ENCODE data around the gene WDPCP. TPM values are rescaled to one million over a fixed set of nuclear protein-coding genes. Genes with fewer than 3 reads are reported as not detected.
A peak's percentile ranks its signal among the peaks of the same experiment; 100 is the strongest.

Gene WDPCP
- total RNA-seq, 1 donor from 2014 or later = 16.0 TPM

DNA sequence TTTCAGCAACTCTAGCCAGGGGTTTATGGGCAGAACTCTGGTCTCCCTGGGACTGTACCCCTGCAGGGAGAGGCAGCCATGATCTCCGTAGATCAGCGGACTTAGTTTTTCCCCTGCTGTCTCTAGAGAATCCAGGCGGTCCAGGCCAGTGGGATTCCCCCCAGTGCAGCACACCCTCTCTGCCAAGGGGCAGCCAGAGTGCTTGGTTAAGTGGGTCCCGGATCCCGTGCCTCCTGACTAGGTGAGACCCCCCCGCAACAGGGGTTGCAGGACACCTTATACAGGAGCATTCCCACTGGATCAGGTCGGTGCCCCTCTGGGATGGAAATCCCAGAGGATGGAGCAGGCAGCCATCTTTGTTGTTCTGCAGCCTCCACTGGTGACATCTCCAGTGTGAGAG is 33.0 kb downstream of the WDPCP start:
- intact Hi-C loops (cut with micrococcal nuclease) = no loop called here
- ATAC-seq (no peak), DNase-seq (no peak)

GRCh38 chr2:63553049-63553448 is 35.2 kb downstream of the WDPCP start:
- no peak for DNase-seq
- ATAC-seq = no peak
- intact Hi-C loops (cut with micrococcal nuclease) = no loop called here

GRCh38 chr2:63545023-63545422 is 43.3 kb downstream of the WDPCP start:
- DNase-seq (peak; percentile 26), ATAC-seq (peak; percentile 99)
- intact Hi-C loops (cut with micrococcal nuclease) = no loop called here

GRCh38 chr2:63544017-63544627 is 44.2 kb downstream of the WDPCP start:
- no peak for DNase-seq
- intact Hi-C loops (cut with micrococcal nuclease) = no loop called here
- ATAC-seq = no peak

DNA sequence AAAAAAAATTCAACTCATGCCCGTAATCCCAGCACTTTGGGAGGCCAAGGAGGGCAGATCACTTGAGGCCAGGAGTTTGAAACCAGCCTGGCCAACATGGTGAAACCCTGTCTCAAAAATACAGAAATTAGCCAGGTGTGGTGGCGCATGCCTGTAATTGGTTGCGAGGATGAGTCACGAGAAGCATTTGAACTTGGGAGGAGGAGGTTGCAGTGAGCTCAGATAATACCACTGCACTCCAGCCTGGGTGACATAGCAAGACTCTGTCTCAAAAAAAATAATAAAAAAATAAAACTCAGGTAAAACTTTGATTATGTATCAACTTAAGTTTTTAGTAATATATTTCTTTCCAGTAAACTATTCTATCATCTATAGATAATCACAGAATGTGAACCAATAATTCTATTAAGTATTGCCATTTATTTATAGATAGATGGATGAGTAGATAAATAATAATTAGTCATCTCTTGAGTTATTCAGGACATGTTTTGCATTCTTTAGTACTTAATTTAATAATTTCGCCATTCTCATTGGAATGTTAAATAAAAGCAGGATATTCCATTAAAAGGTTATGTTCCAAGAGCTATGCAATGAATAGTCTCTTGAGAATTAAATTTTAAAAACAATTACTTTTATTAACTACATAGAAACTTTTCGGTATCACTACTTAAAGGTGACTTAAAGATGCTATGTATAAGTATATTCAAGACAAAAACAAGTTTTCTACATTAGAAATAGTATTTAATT is 48.7 kb downstream of the WDPCP start:
- DNase-seq (no peak), ATAC-seq (no peak)
- intact Hi-C loops (cut with micrococcal nuclease) = no loop called here

- DNase-seq (no peak), ATAC-seq (no peak)
- intact Hi-C loops (cut with micrococcal nuclease) = no loop called here
Measured at GRCh38 chr2:63538390-63538789, 49.9 kb downstream of the WDPCP start.

DNA sequence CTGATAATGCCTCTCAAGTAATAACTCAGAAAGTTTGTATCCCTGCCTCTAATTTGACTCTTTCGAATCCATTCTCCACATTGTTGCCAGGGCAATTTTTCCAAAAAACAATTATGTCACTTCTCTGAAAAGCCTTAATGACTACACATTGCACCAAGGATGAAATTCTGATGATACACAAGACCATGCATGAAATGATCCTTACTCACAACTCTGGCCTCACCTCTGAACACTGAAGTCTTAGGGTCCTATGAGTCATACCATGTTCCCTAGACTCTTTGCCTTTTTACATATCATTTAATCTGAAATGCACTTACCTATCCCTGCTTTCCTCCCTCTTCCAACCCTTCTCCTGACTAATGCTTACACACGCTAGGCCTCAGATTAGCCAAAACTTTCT is 51.0 kb downstream of the WDPCP start:
- no peak for ATAC-seq
- no peak for DNase-seq
- intact Hi-C loops (cut with micrococcal nuclease) = no loop called here

- ATAC-seq (no peak), DNase-seq (no peak)
- intact Hi-C loops (cut with micrococcal nuclease) = no loop called here
Measured at GRCh38 chr2:63530704-63531279, 57.5 kb downstream of the WDPCP start.

DNA sequence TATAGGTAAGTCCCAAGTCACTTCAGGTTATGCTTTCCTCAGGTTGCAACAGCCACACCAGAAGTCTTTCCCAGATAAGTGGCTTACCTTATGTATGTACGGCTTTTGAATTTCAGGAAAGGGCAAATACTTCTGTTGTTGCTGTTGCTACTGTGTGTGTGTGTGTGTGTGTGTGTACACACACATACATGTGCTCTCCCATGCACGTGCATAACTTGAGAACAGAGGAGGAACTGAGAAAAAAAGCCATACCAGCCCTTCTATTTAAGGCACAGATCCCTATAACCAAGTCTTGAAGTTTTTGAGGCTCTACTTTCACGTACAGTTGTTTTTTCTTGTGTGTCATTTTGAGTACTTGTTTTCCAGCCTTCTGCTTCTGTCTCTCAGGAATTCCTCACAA is 62.4 kb downstream of the WDPCP start:
- intact Hi-C loops (cut with micrococcal nuclease) = no loop called here
- no peak for ATAC-seq

DNA sequence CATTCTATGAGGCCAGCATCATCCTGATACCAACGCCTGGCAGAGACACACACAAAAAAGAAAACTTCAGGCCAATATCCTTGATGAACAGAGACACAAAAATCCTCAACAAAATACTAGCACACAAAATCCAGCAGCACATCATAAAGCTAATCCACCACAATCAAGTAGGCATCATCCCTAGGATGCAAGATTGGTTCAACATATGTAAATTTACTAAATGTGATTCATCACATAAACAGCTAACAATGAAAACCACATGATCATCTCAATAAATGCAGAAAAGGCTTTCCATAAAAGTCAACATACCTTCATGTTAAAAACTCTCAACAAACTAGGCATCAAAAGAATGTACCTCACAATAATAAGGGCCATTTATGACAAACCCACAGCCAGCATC is 65.3 kb downstream of the WDPCP start:
- ATAC-seq (no peak), DNase-seq (no peak)
- intact Hi-C loops (cut with micrococcal nuclease) = no loop called here

More for the DNA sequence above, 62.4 kb downstream of the WDPCP start:
- no peak for DNase-seq

GRCh38 chr2:63520793-63521192 is 67.5 kb downstream of the WDPCP start:
- ATAC-seq = no peak
- no peak for DNase-seq
- intact Hi-C loops (cut with micrococcal nuclease) = no loop called here

- intact Hi-C loops (cut with micrococcal nuclease) = no loop called here
- no peak for DNase-seq
- ATAC-seq = no peak
Measured at GRCh38 chr2:63514781-63515180, 73.5 kb downstream of the WDPCP start.

- ATAC-seq (no peak), DNase-seq (no peak)
- intact Hi-C loops (cut with micrococcal nuclease) = no loop called here
Measured at GRCh38 chr2:63514237-63514716, 74.0 kb downstream of the WDPCP start.

DNA sequence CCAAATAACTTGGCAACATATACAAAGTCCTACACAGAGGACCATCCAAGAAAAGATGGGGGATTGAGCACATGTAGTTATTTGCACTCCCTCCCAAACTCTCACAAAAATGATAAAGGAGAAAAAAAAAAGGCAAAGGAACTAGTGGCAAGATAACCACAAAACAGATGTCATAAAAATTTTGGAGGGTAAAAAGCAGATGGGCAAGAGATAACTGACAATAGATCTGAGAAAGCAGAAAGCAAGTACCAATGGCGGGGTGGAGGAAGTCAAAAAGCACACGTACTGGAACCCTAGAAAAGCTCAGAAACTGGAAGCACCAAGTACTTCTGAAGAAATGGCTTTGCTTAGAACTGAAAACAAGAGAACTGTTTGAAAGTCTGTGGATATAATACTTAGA is 82.0 kb downstream of the WDPCP start:
- DNase-seq (no peak), ATAC-seq (no peak)
- intact Hi-C loops (cut with micrococcal nuclease) = no loop called here

DNA sequence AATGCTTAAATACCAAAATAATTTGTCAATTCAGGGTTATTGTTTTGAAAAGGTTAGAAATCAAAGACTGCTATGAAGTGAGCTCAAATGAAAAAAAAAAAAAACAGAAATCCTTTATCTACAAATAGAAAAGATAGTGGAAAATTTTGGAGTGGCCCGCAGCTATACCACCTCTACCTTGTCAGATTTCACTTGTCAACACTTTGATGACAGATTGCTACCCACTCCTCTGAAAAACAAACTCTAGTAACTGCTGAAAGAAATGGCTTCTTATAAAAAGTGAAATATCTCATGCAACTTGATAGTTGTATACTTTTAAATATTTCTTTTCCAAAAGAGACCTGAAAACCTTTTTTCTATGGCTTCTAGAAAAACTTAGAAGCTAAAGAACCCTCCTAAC is 84.5 kb downstream of the WDPCP start:
- no peak for DNase-seq

GRCh38 chr2:63500398-63500797 is 87.9 kb downstream of the WDPCP start:
- intact Hi-C loops (cut with micrococcal nuclease) = no loop called here
- ATAC-seq (no peak), DNase-seq (no peak)

More for the DNA sequence above, 84.5 kb downstream of the WDPCP start:
- no peak for ATAC-seq
- intact Hi-C loops (cut with micrococcal nuclease) = no loop called here

GRCh38 chr2:63497576-63497975 is 90.7 kb downstream of the WDPCP start:
- ATAC-seq (no peak), DNase-seq (no peak)
- intact Hi-C loops (cut with micrococcal nuclease) = no loop called here

DNA sequence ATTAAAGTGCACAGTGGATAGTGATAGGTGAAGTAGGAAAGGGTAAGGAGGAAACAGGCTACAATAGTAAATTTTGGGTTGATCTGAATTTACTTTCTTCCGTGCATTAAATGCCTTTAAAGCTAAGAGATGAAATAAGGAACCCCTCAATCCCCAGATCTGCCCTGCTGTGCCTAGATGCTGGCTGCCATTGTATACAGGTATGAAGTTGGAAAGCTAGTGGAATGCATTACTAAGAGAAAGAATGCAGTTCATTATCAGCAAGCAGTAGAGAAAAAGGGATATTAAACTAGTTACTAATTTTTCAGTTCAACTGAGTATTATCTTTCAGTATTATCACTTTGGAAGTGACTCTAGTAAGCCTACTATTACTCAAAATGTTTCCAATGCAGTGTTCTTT is 93.3 kb downstream of the WDPCP start:
- DNase-seq = no peak
- intact Hi-C loops (cut with micrococcal nuclease) = no loop called here
- ATAC-seq = no peak

DNA sequence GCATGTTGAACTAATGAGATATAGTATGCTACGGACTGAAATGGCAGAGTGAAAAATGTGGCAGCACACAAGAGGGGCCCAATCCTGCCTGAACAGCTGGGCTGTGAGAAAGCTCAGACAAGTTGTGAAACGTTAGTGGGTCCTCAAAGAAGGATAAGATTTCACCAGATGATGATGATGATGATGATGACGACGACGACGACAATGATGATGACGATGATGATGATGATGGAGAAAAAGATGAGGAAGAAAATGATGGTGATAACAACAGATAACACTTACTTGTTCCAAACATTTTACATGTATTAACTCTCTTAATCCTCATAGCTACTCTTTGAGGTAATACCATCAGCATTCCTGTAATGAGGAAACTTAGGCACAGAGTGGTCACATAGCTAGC is 94.2 kb downstream of the WDPCP start:
- intact Hi-C loops (cut with micrococcal nuclease) = no loop called here
- ATAC-seq (no peak), DNase-seq (no peak)

DNA sequence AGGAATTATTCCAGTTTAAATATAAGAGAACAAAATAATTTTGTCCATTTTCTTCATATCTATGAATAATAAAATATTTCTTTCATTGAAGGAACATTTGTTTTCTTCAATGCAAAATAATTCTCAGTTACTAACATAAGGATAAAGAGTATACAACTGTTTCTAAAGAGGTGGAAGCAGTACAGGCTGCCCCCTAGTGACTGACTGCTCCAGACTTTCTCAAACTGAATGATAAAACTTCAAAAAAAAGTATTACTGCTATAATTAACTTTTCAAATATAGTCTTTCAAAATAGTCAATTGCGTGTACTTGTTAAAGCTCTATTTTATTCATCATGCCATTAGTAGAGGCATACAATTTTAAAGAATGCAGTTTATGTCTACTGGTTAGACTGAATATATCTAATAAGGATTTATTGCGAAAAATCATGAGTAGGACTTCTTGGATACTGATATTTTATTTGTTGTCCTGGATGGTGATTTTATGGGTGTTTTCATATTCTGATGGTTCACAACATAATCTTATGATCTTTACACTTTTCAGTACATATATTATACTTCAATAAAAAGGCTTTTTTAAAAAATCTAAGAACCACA is 100.1 kb downstream of the WDPCP start:
- DNase-seq = no peak
- intact Hi-C loops (cut with micrococcal nuclease) = no loop called here
- no peak for ATAC-seq
